AG09309 (cell line): ENCODE measurements around the gene C1QL2.

Experiments
- DNase-seq: peaks from one replicate; pipeline ENCODE4 v3.0.0-alpha.2; 2010; ENCODE audit warnings: low read depth
- H3K4me3 ChIP-seq: 2 replicates; pipeline ENCODE4 v1.5.1; 2011; ENCODE audit warnings: mild to moderate bottlenecking, low read depth, low read length, moderate library complexity; ENCODE audit not compliant: control insufficient read depth
- TF ChIP-seq, protein P1 (sequence below): IDR thresholded peaks from 2 replicates; pipeline ENCODE4 v1.5.1; 2011; ENCODE audit warnings: mild to moderate bottlenecking, low read depth, low read length, inconsistent platforms; ENCODE audit not compliant: insufficient read depth, control insufficient read depth; ENCODE audit errors: missing control alignments

The C1QL2 gene

DNA sequence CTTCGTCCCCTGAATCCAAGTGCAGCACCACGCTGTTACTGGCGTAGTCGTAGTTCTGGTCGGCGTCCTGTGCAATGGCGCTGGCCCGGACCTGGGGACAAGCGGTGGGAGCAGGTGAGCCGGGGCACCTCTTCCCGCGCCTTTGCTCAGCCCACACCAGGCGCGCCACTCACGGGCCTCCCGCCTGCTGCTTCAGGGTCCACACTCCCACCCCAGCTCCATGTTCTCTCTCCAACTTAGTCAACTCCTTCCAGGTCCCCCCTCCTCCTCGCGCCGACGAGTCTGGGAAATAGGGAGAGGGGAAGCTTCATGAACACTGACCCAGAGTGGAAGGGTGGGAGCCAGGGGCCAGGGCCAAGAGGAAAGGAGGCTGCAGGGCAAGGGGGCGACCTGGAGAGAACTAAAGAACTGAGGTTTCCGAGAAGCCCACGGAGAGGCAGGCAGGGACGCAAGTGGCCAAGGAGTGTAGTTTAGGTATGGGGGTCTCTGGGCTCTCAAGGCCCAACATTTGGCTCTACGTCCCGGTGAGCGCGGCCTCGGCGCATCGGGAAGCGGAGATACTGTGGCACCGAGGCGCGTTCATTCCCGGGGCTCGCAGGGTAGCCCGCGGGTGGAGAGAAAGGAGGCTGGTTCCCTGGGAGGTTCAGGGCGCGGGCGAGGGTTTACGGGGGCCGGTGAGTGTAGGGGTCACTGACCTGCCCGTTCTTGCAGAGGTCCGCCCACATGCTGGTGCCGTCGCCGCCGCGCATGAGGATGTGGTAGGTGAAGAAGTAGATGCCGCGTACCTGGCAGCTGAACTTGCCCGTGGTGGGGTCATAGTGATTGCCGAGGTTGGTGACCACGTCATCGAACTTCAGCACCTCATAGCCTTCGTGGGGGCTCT lies 1.4 kb downstream of the C1QL2 start:
- TF ChIP-seq, protein P1, sequence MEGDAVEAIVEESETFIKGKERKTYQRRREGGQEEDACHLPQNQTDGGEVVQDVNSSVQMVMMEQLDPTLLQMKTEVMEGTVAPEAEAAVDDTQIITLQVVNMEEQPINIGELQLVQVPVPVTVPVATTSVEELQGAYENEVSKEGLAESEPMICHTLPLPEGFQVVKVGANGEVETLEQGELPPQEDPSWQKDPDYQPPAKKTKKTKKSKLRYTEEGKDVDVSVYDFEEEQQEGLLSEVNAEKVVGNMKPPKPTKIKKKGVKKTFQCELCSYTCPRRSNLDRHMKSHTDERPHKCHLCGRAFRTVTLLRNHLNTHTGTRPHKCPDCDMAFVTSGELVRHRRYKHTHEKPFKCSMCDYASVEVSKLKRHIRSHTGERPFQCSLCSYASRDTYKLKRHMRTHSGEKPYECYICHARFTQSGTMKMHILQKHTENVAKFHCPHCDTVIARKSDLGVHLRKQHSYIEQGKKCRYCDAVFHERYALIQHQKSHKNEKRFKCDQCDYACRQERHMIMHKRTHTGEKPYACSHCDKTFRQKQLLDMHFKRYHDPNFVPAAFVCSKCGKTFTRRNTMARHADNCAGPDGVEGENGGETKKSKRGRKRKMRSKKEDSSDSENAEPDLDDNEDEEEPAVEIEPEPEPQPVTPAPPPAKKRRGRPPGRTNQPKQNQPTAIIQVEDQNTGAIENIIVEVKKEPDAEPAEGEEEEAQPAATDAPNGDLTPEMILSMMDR, result no peak
- DNase-seq, result no peak
- no peak overlapping the region for H3K4me3 ChIP-seq

DNA sequence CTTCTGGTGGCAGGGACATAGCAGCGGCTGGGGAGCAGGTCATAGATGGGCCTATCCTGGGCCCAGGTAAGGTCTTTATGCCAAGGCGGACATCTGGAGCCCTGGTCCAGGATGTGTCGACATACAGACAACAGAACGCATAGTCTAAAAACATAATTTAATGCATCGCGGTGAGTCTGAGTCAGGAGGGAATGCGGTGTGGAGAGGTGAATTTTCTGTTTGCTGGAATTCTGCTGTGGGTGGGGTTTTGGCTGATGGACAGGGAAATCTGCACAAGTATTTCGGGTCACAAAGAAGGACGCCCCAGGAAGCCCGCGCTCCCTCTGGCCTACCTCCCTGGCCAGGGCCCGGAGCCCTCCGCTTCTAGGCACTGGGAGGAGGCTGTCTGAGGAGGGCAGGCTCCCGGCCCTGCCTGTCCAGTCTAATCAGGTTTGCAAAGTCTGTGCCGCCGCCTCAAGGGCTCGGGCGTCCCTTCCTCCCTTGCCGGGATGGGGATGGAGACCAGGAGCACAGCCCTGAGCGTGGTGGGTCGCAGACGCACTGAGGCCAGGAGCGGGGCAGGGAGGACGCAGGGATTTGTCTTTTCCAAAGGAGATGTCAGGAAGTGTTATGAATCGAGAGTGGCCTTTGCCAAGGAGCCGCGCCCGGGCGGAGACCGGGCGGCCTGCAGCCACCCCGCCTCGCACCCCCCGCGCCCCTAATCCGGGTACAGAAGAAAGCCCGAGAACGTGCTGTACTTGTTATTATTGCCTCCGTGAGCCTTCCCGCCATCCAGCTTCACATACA lies 2.3 kb downstream of the C1QL2 start:
- TF ChIP-seq, protein P1, result no peak
- no peak overlapping the region for H3K4me3 ChIP-seq
- no peak for DNase-seq

DNA sequence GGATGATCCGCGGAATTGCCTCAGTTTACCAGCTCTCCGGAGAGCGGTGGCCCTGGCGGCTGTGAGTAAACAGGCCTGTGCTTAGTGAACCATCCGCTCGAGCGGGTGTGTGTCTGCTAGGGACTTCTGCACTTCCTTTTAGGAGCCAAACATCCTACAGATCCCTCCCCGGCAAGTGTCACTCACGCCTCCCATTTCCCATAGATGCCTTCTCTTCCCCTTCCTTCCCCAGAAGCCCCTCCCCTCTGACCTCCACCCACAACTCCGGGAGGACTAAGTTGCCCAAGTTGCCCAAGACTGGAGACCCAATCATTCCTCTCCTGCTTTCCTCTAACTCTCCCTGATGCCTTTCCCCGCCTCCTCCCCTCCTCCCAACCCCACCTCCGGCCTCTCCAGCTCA lies 2.9 kb downstream of the C1QL2 start:
- TF ChIP-seq, protein P1, result no peak
- no peak for DNase-seq
- H3K4me3 ChIP-seq, result no peak overlapping the region

DNA sequence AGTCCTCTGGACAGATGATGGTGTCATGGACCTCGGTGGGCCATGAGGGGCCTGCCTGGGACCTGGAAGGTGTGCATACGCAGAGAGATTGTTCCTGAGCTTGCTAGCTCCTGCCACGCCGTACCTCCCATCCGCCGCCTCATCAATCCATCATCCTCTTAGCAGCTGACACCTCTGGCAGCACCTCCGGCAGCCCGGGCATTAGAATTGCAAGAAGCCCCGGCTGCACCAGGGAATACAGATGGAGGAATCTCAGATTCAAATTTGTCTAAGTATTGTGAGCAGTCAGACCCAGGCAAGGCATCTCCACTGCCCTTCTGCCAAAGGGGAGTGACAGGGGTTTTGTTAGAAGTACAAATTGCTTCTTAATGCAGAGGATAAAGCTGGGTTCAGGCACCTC lies 4.5 kb downstream of the C1QL2 start:
- TF ChIP-seq, protein P1, result no peak
- H3K4me3 ChIP-seq, result no peak overlapping the region
- no peak for DNase-seq

DNA sequence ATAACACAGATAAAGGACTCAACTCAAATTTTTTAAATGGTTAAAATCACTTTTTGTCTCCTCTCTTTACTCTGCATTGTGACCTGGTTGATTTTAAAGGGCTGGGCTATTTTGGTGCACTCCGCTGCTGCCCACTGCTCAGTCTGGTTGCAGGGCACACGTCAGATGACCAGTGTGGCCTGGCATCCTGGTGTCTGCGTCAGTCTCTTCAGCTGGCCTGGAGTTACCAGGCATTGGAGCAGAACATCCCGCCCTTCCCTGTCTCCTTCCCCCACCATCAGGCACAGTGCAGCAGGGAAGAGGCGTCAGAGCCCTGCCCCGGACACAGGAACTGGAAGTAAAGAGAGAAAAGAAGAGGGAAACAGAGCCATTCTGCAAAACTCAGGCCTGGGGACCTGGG lies 8.9 kb downstream of the C1QL2 start:
- TF ChIP-seq, protein P1, result no peak
- no peak overlapping the region for H3K4me3 ChIP-seq

DNA sequence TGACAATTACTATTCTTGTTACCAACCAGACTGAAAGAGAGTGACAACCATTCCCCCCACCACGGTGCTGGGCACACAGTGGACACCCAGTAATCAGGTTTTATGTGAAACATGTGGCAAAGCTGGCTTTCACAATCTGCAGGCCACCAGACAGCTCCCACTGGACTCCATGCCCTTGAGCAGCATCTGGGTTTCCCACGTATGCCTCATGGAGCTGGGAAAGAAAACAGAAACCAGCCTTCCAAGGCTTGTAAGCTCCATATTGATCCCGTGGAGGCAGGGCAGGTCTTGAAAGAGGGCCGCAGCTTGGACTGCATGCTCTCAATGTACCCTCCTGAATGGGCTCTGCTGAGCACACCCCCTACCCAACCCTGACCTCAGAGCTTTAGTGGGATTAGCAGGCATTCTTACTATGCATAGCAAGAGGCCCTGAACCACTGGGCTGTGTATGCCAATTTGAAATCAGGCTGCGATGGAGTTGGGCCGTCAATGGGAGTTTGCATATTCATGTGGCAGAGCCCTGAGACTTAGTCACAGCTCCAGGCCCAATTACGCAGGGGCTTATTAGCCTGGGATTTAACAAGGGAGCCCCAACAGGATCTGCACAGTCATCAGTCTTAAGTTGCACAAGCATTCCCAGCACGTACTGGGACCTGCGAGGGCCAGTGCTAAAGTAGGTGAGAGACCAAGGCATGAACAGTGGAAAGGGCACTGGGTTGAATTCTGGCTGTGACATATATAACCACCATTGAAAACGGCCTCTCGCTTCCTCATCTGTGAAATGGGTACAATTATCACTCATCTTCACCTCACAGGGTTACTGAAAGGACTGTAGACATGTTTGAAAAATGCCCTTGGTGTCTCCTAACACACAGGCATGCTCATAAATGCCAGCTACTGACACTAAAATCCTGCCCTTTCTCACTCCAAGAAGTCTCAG lies 10.5 kb downstream of the C1QL2 start:
- no peak overlapping the region for H3K4me3 ChIP-seq
- TF ChIP-seq, protein P1, result no peak
- DNase-seq, result no peak

More for the DNA sequence above, 8.9 kb downstream of the C1QL2 start:
- no peak for DNase-seq
